ENCODE measurements around the gene CCL25. TPM values are rescaled to one million over a fixed set of nuclear protein-coding genes. Genes with fewer than 3 reads are reported as not detected.

Gene CCL25
- total and polyA plus RNA-seq, 2 experiments from 2014 or later = 0.52 to 0.73 TPM

DNA sequence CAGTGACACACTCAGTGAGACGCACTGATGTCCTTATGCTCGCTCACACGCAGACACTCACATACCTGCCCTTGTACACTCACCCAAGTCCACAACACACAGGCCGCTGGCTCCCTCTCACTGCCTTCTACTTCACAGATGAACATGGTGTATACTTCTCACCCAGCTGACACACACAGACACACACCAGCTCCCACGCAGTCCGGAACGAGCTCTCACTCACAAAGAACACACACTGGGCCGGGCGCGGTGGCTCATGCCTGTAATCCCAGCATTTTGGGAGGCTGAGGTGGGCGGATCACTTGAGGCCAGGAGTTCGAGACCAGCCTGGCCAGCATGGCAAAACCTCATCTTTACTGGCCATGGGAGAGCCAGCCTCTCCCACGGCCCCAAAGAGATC, 31.6 kb downstream of the CCL25 start (continued):
- TF ChIP-seq, protein P1, sequence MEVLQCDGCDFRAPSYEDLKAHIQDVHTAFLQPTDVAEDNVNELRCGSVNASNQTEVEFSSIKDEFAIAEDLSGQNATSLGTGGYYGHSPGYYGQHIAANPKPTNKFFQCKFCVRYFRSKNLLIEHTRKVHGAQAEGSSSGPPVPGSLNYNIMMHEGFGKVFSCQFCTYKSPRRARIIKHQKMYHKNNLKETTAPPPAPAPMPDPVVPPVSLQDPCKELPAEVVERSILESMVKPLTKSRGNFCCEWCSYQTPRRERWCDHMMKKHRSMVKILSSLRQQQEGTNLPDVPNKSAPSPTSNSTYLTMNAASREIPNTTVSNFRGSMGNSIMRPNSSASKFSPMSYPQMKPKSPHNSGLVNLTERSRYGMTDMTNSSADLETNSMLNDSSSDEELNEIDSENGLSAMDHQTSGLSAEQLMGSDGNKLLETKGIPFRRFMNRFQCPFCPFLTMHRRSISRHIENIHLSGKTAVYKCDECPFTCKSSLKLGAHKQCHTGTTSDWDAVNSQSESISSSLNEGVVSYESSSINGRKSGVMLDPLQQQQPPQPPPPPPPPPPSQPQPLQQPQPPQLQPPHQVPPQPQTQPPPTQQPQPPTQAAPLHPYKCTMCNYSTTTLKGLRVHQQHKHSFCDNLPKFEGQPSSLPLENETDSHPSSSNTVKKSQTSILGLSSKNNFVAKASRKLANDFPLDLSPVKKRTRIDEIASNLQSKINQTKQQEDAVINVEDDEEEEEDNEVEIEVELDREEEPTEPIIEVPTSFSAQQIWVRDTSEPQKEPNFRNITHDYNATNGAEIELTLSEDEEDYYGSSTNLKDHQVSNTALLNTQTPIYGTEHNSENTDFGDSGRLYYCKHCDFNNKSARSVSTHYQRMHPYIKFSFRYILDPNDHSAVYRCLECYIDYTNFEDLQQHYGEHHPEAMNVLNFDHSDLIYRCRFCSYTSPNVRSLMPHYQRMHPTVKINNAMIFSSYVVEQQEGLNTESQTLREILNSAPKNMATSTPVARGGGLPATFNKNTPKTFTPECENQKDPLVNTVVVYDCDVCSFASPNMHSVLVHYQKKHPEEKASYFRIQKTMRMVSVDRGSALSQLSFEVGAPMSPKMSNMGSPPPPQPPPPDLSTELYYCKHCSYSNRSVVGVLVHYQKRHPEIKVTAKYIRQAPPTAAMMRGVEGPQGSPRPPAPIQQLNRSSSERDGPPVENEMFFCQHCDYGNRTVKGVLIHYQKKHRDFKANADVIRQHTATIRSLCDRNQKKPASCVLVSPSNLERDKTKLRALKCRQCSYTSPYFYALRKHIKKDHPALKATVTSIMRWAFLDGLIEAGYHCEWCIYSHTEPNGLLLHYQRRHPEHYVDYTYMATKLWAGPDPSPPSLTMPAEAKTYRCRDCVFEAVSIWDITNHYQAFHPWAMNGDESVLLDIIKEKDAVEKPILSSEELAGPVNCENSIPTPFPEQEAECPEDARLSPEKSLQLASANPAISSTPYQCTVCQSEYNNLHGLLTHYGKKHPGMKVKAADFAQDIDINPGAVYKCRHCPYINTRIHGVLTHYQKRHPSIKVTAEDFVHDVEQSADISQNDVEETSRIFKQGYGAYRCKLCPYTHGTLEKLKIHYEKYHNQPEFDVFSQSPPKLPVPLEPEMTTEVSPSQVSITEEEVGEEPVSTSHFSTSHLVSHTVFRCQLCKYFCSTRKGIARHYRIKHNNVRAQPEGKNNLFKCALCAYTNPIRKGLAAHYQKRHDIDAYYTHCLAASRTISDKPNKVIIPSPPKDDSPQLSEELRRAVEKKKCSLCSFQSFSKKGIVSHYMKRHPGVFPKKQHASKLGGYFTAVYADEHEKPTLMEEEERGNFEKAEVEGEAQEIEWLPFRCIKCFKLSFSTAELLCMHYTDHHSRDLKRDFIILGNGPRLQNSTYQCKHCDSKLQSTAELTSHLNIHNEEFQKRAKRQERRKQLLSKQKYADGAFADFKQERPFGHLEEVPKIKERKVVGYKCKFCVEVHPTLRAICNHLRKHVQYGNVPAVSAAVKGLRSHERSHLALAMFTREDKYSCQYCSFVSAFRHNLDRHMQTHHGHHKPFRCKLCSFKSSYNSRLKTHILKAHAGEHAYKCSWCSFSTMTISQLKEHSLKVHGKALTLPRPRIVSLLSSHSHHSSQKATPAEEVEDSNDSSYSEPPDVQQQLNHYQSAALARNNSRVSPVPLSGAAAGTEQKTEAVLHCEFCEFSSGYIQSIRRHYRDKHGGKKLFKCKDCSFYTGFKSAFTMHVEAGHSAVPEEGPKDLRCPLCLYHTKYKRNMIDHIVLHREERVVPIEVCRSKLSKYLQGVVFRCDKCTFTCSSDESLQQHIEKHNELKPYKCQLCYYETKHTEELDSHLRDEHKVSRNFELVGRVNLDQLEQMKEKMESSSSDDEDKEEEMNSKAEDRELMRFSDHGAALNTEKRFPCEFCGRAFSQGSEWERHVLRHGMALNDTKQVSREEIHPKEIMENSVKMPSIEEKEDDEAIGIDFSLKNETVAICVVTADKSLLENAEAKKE (CRISPR knock-in tag; IDR thresholded peaks at IDR 0.05) = no peak
- TF ChIP-seq STAT1 (IDR thresholded peaks at IDR 0.05; ENCODE audit: unreplicated experiment) (no peak), ZNF331 (CRISPR knock-in tag; IDR thresholded peaks at IDR 0.05; ENCODE audit: low read depth) (no peak), NANOG (IDR thresholded peaks at IDR 0.05; ENCODE audit: borderline replicate concordance) (no peak), ZNF114 (CRISPR knock-in tag; IDR thresholded peaks at IDR 0.05) (no peak), CREB1 (CRISPR knock-in tag; IDR thresholded peaks at IDR 0.05; ENCODE audit: low read depth) (no peak), EZH2phosphoT487 (IDR thresholded peaks at IDR 0.05; ENCODE audit: unreplicated experiment) (no peak), POLR2AphosphoS5 (IDR thresholded peaks at IDR 0.05; ENCODE audit: low read depth) (no peak), JUNB (IDR thresholded peaks at IDR 0.05; ENCODE audit: unreplicated experiment) (no peak)
- TF ChIP-seq, protein P2, sequence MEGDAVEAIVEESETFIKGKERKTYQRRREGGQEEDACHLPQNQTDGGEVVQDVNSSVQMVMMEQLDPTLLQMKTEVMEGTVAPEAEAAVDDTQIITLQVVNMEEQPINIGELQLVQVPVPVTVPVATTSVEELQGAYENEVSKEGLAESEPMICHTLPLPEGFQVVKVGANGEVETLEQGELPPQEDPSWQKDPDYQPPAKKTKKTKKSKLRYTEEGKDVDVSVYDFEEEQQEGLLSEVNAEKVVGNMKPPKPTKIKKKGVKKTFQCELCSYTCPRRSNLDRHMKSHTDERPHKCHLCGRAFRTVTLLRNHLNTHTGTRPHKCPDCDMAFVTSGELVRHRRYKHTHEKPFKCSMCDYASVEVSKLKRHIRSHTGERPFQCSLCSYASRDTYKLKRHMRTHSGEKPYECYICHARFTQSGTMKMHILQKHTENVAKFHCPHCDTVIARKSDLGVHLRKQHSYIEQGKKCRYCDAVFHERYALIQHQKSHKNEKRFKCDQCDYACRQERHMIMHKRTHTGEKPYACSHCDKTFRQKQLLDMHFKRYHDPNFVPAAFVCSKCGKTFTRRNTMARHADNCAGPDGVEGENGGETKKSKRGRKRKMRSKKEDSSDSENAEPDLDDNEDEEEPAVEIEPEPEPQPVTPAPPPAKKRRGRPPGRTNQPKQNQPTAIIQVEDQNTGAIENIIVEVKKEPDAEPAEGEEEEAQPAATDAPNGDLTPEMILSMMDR (conservative IDR thresholded peaks at IDR 0.05; ENCODE audit: low read depth in 2 of 2) = no peak
